Mesenchymal stem cell (in vitro differentiated cells and primary cell): ENCODE results near the gene TSBP1.

Experiments
- DNase-seq: peaks from one replicate; pipeline ENCODE4 v3.0.0-alpha.2; 2013
- H2AFZ ChIP-seq: one replicate; pipeline ENCODE4 v1.6.1; 2013; ENCODE audit warnings: low read depth, mild to moderate bottlenecking, control low read depth, inconsistent platforms, low read length, moderate library complexity
- H2AK5ac ChIP-seq: 2 replicates; pipeline ENCODE4 v1.6.1; 2013; ENCODE audit warnings: low read length, moderate library complexity, mild to moderate bottlenecking, inconsistent platforms; ENCODE audit not compliant: severe bottlenecking
- H2BK120ac ChIP-seq: one replicate; pipeline ENCODE4 v1.6.1; 2013; ENCODE audit warnings: low read depth, mild to moderate bottlenecking, inconsistent platforms, low read length, moderate library complexity
- H2BK12ac ChIP-seq, 2 experiments: one replicate each; pipeline ENCODE4 v1.6.1; 2013; ENCODE audit warnings: inconsistent platforms in 2 of 2, low read length in 2 of 2, mild to moderate bottlenecking in 2 of 2, moderate library complexity in 2 of 2, control low read depth in 1 of 2
- H2BK15ac ChIP-seq: one replicate; pipeline ENCODE4 v1.6.1; 2013; ENCODE audit warnings: mild to moderate bottlenecking, low read depth, inconsistent platforms; ENCODE audit not compliant: poor library complexity, severe bottlenecking
- H2BK5ac ChIP-seq: 2 replicates; pipeline ENCODE4 v1.6.1; 2013; ENCODE audit warnings: low read depth, mild to moderate bottlenecking, low read length, control low read depth, inconsistent platforms; ENCODE audit not compliant: poor library complexity, severe bottlenecking
- H3K14ac ChIP-seq, 2 experiments: one replicate each; pipeline ENCODE4 v1.6.1; 2013; ENCODE audit warnings: inconsistent platforms in 2 of 2, low read length in 2 of 2, control low read depth in 1 of 2, mild to moderate bottlenecking in 1 of 2, moderate library complexity in 1 of 2
- H3K18ac ChIP-seq, 2 experiments: one replicate each; pipeline ENCODE4 v1.6.1; 2013; ENCODE audit warnings: inconsistent platforms in 2 of 2, low read length in 2 of 2, control low read depth in 1 of 2, low read depth in 1 of 2, mild to moderate bottlenecking in 1 of 2
- H3K23ac ChIP-seq, 2 experiments: one replicate each; pipeline ENCODE4 v1.6.1; 2013; ENCODE audit warnings: inconsistent platforms in 2 of 2, low read length in 2 of 2, mild to moderate bottlenecking in 2 of 2, moderate library complexity in 2 of 2, control low read depth in 1 of 2
- H3K27ac ChIP-seq: 2 replicates; pipeline ENCODE4 v1.5.1; 2013; ENCODE audit warnings: mild to moderate bottlenecking, moderate library complexity, low read length, control low read depth, inconsistent platforms; ENCODE audit not compliant: poor library complexity, severe bottlenecking
- H3K27me3 ChIP-seq, 2 experiments: 2 replicates each; pipeline versions ENCODE4 v1.6.1 to v1.7.0; 2013; ENCODE audit warnings: low read length in 2 of 2, mild to moderate bottlenecking in 2 of 2, moderate library complexity in 2 of 2, control low read depth in 1 of 2, inconsistent platforms in 1 of 2; ENCODE audit not compliant: control insufficient read depth in 1 of 2, insufficient read depth in 1 of 2
- H3K36me3 ChIP-seq, 2 experiments: 2 replicates each; pipeline versions ENCODE4 v1.6.1 to v1.7.0; 2013; ENCODE audit warnings: low read length in 2 of 2, control low read depth in 1 of 2, inconsistent platforms in 1 of 2, low read depth in 1 of 2, mild to moderate bottlenecking in 1 of 2; ENCODE audit not compliant: insufficient read depth in 2 of 2, control insufficient read depth in 1 of 2
- H3K4ac ChIP-seq, 2 experiments: one replicate each; pipeline ENCODE4 v1.6.1; 2013; ENCODE audit warnings: inconsistent platforms in 2 of 2, low read length in 2 of 2, mild to moderate bottlenecking in 2 of 2, moderate library complexity in 2 of 2, control low read depth in 1 of 2, low read depth in 1 of 2
- H3K4me1 ChIP-seq: 2 replicates; pipeline ENCODE4 v1.6.1; 2013; ENCODE audit warnings: low read depth, low read length, control low read depth; ENCODE audit not compliant: control insufficient read depth, insufficient read depth
- H3K4me2 ChIP-seq: 2 replicates; pipeline ENCODE4 v1.6.1; 2013; ENCODE audit warnings: low read length, mild to moderate bottlenecking, inconsistent platforms; ENCODE audit not compliant: poor library complexity, severe bottlenecking
- H3K4me3 ChIP-seq, 2 experiments: 2 replicates each; pipeline versions ENCODE4 v1.5.1 to v1.7.0; 2013; ENCODE audit warnings: low read length in 2 of 2, mild to moderate bottlenecking in 2 of 2, control low read depth in 1 of 2, low read depth in 1 of 2; ENCODE audit not compliant: insufficient read depth in 1 of 2
- H3K79me1 ChIP-seq: replicated peaks from 2 replicates; pipeline ENCODE4 v1.6.1; 2013; ENCODE audit warnings: mild to moderate bottlenecking, control low read depth, low read length, inconsistent platforms; ENCODE audit not compliant: poor library complexity, severe bottlenecking
- H3K9ac ChIP-seq: 2 replicates; pipeline ENCODE4 v1.7.0; 2013; ENCODE audit warnings: mild to moderate bottlenecking, low read length, moderate library complexity
- H3K9me3 ChIP-seq: 2 replicates; pipeline ENCODE4 v1.7.0; 2013; ENCODE audit warnings: mild to moderate bottlenecking, low read length; ENCODE audit not compliant: control insufficient read depth
- H4K8ac ChIP-seq: one replicate; pipeline ENCODE4 v1.6.1; 2013; ENCODE audit warnings: inconsistent platforms, mild to moderate bottlenecking, low read length, moderate library complexity
- H4K91ac ChIP-seq: one replicate; pipeline ENCODE4 v1.6.1; 2013; ENCODE audit warnings: mild to moderate bottlenecking, low read length, inconsistent platforms
- WGBS: methylation state at CpG from one replicate; pipeline ENCODE4 v1.1.7; 2013; ENCODE audit warnings: mixed read lengths; 5-methylcytosine and 5-hydroxymethylcytosine counted together

Gene TSBP1

GRCh38 chr6:32396028-32396427 is 24.3 kb upstream of the TSBP1 start:
- H4K91ac ChIP-seq = no peak overlapping the region
- DNase-seq = no peak
- no peak overlapping the region for H2BK5ac ChIP-seq
- no peak overlapping the region for H3K4me2 ChIP-seq
- H3K4me1 ChIP-seq = no peaks in the 10 kb centered on the region
- no peak overlapping the region for H2BK120ac ChIP-seq
- WGBS = 92% methylated on average over 8 of the region's 10 CpGs
- H2BK15ac ChIP-seq = no peak overlapping the region
- H3K9me3 ChIP-seq = no peaks in the 10 kb centered on the region
- H4K8ac ChIP-seq = no peak overlapping the region
- no peak overlapping the region for H3K18ac ChIP-seq
- no peak overlapping the region for H3K9ac ChIP-seq
- no peak overlapping the region for H3K23ac ChIP-seq
- peaks cover 8 to 11% of the 10 kb centered on the region in 2 experiments for H3K27me3 ChIP-seq
- no peak overlapping the region for H2AFZ ChIP-seq
- H3K14ac ChIP-seq = no peak overlapping the region
- H3K79me1 ChIP-seq = no peaks in the 10 kb centered on the region
- H3K4me3 ChIP-seq = no peak overlapping the region
- H3K36me3 ChIP-seq = no peaks in the 10 kb centered on the region
- H3K27ac ChIP-seq = no peak overlapping the region
- H2BK12ac ChIP-seq = no peak overlapping the region
- H3K4ac ChIP-seq = no peak overlapping the region
- no peak overlapping the region for H2AK5ac ChIP-seq

- no peak overlapping the region for H2BK12ac ChIP-seq
- WGBS = 54% methylated on average over 4 of the region's 7 CpGs
- no peaks in the 10 kb centered on the region for H3K36me3 ChIP-seq
- no peak overlapping the region for H3K23ac ChIP-seq
- no peak overlapping the region for H3K14ac ChIP-seq
- H3K27ac ChIP-seq = no peak overlapping the region
- no peak overlapping the region for H3K4me2 ChIP-seq
- H3K4me3 ChIP-seq = no peak overlapping the region
- H4K8ac ChIP-seq = no peak overlapping the region
- H2BK15ac ChIP-seq = no peak overlapping the region
- H2BK5ac ChIP-seq = no peak overlapping the region
- H3K27me3 ChIP-seq = peaks cover 3 to 5% of the 10 kb centered on the region in 2 experiments
- H2AFZ ChIP-seq = no peak overlapping the region
- H4K91ac ChIP-seq = no peak overlapping the region
- peak; percentile 29 for DNase-seq
- H3K4me1 ChIP-seq = no peaks in the 10 kb centered on the region
- no peak overlapping the region for H3K4ac ChIP-seq
- no peaks in the 10 kb centered on the region for H3K9me3 ChIP-seq
- H2BK120ac ChIP-seq = no peak overlapping the region
- no peak overlapping the region for H2AK5ac ChIP-seq
- H3K79me1 ChIP-seq = no peaks in the 10 kb centered on the region
- no peak overlapping the region for H3K18ac ChIP-seq
- H3K9ac ChIP-seq = peak overlapping the region; percentile 73
Measured at GRCh38 chr6:32393665-32394420, 22.1 kb upstream of the TSBP1 start.

- Histone ChIP-seq H2BK15ac (no peak overlapping the region), H2BK5ac (no peak overlapping the region), H3K4me2 (no peak overlapping the region), H4K8ac (no peak overlapping the region), H3K36me3 (no peaks in the 10 kb centered on the region), H3K4ac (no peak overlapping the region), H2AK5ac (no peak overlapping the region), H3K18ac (no peak overlapping the region), H3K23ac (no peak overlapping the region), H3K4me3 (no peak overlapping the region), H2BK120ac (no peak overlapping the region), H3K79me1 (no peaks in the 10 kb centered on the region), H3K27ac (no peak overlapping the region), H3K14ac (no peak overlapping the region), H2BK12ac (no peak overlapping the region), H3K9me3 (no peaks in the 10 kb centered on the region), H2AFZ (no peak overlapping the region), H3K9ac (no peak overlapping the region), H4K91ac (no peak overlapping the region), H3K27me3 (peaks cover 14% of the 10 kb centered on the region in 2 experiments), H3K4me1 (no peaks in the 10 kb centered on the region)
- no peak for DNase-seq
- 93% methylated on average over 5 of the region's 6 CpGs for WGBS
Measured at GRCh38 chr6:32391505-32391904, 19.8 kb upstream of the TSBP1 start.

GRCh38 chr6:32387589-32388340 is 16.1 kb upstream of the TSBP1 start:
- 73% methylated on average over 6 of the region's 6 CpGs for WGBS
- H2BK12ac ChIP-seq = no peak overlapping the region
- no peaks in the 10 kb centered on the region for H3K79me1 ChIP-seq
- H2AK5ac ChIP-seq = no peak overlapping the region
- no peak overlapping the region for H2BK120ac ChIP-seq
- no peak for DNase-seq
- no peak overlapping the region for H2BK5ac ChIP-seq
- H3K36me3 ChIP-seq = no peaks in the 10 kb centered on the region
- H3K4me3 ChIP-seq = no peak overlapping the region
- no peak overlapping the region for H3K14ac ChIP-seq
- H3K4me2 ChIP-seq = no peak overlapping the region
- no peak overlapping the region for H3K4ac ChIP-seq
- no peaks in the 10 kb centered on the region for H3K9me3 ChIP-seq
- no peak overlapping the region for H3K18ac ChIP-seq
- H3K27ac ChIP-seq = no peak overlapping the region
- H4K91ac ChIP-seq = no peak overlapping the region
- no peak overlapping the region for H3K9ac ChIP-seq
- H2AFZ ChIP-seq = no peak overlapping the region
- H3K27me3 ChIP-seq = peaks cover 11 to 18% of the 10 kb centered on the region in 2 experiments
- H2BK15ac ChIP-seq = no peak overlapping the region
- no peak overlapping the region for H4K8ac ChIP-seq
- peaks cover 2% of the 10 kb centered on the region for H3K4me1 ChIP-seq
- no peak overlapping the region for H3K23ac ChIP-seq
